ENCODE data around the gene DESI2.
"Not testable (repeated sequence)": the region's sequence is repeated elsewhere in the genome, so short reads cannot be mapped to it uniquely, and the experiment has no call there.

The DESI2 gene

DNA sequence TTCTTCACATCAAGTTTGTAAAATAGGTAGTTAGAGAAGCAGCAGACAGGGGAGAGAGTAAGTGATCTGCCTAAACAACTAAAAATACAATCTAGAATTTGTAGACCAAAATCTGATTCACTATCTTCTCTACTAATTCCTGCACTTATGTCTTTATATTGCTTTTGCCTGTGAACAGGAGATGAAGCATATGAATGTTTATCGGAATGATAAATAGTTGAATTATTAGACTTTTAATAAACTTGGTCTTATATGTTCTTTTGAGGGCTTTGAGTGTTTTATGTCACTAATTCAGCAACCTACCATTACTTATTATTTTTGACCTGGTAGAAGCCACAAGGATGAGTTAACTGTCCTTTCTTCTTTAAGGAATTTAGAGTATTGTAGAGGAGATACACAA, 2.3 kb downstream of the DESI2 start:
- Histone ChIP-seq H3K27ac (ENCODE audit: low read depth, low read length) (no peak overlapping the region), H3K4me3 (ENCODE audit: low read length) (peak overlapping the region; percentile 76), H3K27me3 (ENCODE audit: insufficient read depth, low read length) (no peaks in the 10 kb centered on the region), H3K9ac (ENCODE audit: low read depth, low read length) (no peak overlapping the region), H3K36me3 (ENCODE audit: insufficient read depth, low read length) (peaks cover 24% of the 10 kb centered on the region), H3K9me3 (ENCODE audit: insufficient read depth, low read depth, low read length) (no peaks in the 10 kb centered on the region), H3K4me1 (ENCODE audit: insufficient read depth, low read length) (peaks cover 42% of the 10 kb centered on the region)
- WGBS, result 100% methylated on average over 1 of the region's 1 CpG

DNA sequence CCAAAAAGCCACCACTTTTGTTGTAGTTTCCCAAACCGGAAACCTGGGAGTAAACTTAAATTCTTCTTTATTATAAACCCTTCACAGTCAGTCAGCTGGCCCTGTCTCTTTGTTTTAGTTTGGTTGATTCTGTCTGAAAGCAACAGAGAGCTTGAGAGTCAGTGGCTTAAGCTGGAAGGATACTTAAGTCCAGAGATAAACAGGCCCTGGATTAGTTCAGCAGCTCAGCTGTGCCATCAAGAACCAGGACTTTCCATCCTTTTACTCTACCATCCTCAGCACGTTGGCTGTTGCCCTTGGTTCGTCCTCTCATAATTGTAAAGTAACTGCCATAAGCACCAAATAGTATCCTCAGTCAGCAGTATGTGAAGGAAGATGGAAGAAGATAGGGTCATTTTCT, 4.5 kb downstream of the DESI2 start:
- Histone ChIP-seq H3K36me3 (ENCODE audit: insufficient read depth, low read length) (peaks cover 34% of the 10 kb centered on the region), H3K27ac (ENCODE audit: low read depth, low read length) (no peak overlapping the region), H3K9ac (ENCODE audit: low read depth, low read length) (no peak overlapping the region), H3K4me1 (ENCODE audit: insufficient read depth, low read length) (peaks cover 27% of the 10 kb centered on the region), H3K9me3 (ENCODE audit: insufficient read depth, low read depth, low read length) (no peaks in the 10 kb centered on the region; the same call in 1 of the 2 replicates), H3K4me3 (ENCODE audit: low read length) (no peak overlapping the region), H3K27me3 (ENCODE audit: insufficient read depth, low read length) (no peaks in the 10 kb centered on the region)
- WGBS, result 91% methylated on average over 3 of the region's 3 CpGs

DNA sequence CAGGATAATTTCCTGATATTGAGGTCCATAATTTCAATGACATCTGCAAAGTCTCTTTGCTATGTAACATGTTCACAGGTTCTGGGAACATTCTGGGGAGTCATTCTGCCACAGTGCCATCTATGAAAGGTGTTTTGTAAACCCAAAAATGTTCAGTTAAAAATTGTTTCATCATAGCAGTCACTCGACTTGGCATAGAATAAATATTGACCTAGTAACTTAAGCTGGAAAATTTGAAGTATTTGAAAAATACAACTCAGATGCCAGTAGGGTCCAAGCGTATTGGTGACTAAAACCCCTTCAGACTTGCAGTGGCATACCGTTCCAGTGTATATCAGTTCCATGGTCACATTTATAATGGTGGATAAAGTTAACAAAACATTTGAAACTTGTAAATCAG, 6.8 kb downstream of the DESI2 start:
- peaks cover 34% of the 10 kb centered on the region for H3K36me3 ChIP-seq (ENCODE audit: insufficient read depth, low read length)
- 100% methylated on average over 2 of the region's 3 CpGs for WGBS
- no peak overlapping the region for H3K9ac ChIP-seq (ENCODE audit: low read depth, low read length)
- no peaks in the 10 kb centered on the region for H3K27me3 ChIP-seq (ENCODE audit: insufficient read depth, low read length)
- no peaks in the 10 kb centered on the region; the same call in 1 of the 2 replicates for H3K9me3 ChIP-seq (ENCODE audit: insufficient read depth, low read depth, low read length)
- H3K27ac ChIP-seq (ENCODE audit: low read depth, low read length), result no peak overlapping the region
- H3K4me1 ChIP-seq (ENCODE audit: insufficient read depth, low read length), result peaks cover 30% of the 10 kb centered on the region
- H3K4me3 ChIP-seq (ENCODE audit: low read length), result no peak overlapping the region

DNA sequence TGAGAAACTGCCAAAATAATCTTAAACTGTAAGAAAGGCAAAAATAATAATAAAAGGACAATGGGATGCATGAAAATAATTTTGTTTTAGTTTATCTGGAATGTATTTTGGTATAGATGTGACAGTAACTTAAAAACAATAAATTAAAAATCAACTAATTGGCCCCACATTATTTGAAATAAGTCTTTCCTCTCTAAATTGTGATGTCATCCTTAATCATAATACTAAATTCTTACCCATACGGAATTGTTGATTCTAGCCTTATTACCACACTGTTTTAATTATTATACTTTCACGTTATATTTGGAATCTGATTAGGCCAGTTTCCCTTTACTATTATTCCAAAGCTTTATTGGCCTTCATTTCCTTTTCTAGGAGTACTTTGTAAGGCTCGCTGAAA, 7.7 kb downstream of the DESI2 start:
- peaks cover 34% of the 10 kb centered on the region for H3K36me3 ChIP-seq (ENCODE audit: insufficient read depth, low read length)
- 98% methylated on average over 2 of the region's 3 CpGs for WGBS
- H3K27ac ChIP-seq (ENCODE audit: low read depth, low read length), result no peak overlapping the region
- H3K4me3 ChIP-seq (ENCODE audit: low read length), result no peak overlapping the region
- H3K27me3 ChIP-seq (ENCODE audit: insufficient read depth, low read length), result no peaks in the 10 kb centered on the region
- no peaks in the 10 kb centered on the region; the same call in 1 of the 2 replicates for H3K9me3 ChIP-seq (ENCODE audit: insufficient read depth, low read depth, low read length)
- H3K4me1 ChIP-seq (ENCODE audit: insufficient read depth, low read length), result peaks cover 21% of the 10 kb centered on the region
- no peak overlapping the region for H3K9ac ChIP-seq (ENCODE audit: low read depth, low read length)

DNA sequence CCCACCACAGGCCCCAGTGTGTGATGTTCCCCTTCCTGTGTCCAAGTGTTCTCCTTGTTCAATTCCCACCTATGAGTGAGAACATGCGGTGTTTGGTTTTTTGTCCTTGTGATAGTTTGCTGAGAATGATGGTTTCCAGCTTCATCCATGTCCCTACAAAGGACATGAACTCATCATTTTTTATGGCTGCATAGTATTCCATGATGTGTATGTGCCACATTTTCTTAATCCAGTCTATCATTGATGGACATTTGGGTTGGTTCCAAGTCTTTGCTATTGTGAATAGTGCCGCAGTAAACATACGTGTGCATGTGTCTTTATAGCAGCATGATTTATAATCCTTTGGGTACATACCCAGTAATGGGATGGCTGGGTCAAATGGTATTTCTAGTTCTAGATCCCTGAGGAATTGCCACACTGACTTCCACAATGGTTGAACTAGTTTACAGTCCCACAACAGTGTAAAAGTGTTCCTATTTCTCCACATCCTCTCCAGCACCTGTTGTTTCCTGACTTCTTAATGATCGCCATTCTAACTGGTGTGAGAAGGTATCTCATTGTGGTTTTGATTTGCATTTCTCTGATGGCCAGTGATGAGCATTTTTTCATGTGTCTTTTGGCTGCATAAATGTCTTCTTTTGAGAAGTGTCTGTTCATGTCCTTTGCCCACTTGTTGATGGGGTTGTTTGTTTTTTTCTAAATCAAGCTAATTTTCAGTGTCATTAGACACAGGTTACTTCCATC, 8.8 kb downstream of the DESI2 start:
- 89% methylated on average over 1 of the region's 4 CpGs for WGBS

DNA sequence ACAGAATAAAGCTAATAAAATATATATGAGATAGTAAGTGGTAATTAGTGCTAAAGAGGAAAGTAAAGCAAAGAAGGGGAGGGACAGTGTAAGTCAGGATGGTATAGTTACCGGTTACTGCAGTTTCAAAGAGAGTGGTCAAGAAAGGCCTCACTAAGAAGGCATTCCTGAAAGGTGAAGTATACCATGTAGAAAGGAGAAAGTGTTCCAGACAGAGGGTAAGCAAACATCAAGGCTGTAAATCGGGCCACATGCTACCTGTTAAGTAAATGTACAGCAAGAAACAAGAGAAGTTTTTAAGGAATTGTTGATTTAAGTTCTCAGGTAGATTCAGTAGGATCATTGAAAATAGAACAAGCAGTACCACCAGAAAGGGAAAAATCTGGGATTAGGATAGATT, 9.7 kb downstream of the DESI2 start:
- WGBS, result 90% methylated on average over 2 of the region's 2 CpGs
- no peak overlapping the region for H3K27ac ChIP-seq (ENCODE audit: low read depth, low read length)
- H3K27me3 ChIP-seq (ENCODE audit: insufficient read depth, low read length), result no peaks in the 10 kb centered on the region
- H3K4me1 ChIP-seq (ENCODE audit: insufficient read depth, low read length), result peaks cover 11% of the 10 kb centered on the region
- peaks cover 26% of the 10 kb centered on the region; the same call in 1 of the 2 replicates for H3K36me3 ChIP-seq (ENCODE audit: insufficient read depth, low read length)
- H3K4me3 ChIP-seq (ENCODE audit: low read length), result no peak overlapping the region
- H3K9ac ChIP-seq (ENCODE audit: low read depth, low read length), result no peak overlapping the region
- H3K9me3 ChIP-seq (ENCODE audit: insufficient read depth, low read depth, low read length), result no peaks in the 10 kb centered on the region; the same call in 1 of the 2 replicates

More for the DNA sequence above, 8.8 kb downstream of the DESI2 start:
- H3K4me1 ChIP-seq (ENCODE audit: insufficient read depth, low read length), result peaks cover 11% of the 10 kb centered on the region
- not testable (repeated sequence) for H3K4me3 ChIP-seq (ENCODE audit: low read length); H3K9ac ChIP-seq (ENCODE audit: low read depth, low read length); H3K27ac ChIP-seq (ENCODE audit: low read depth, low read length); H3K9me3 ChIP-seq (ENCODE audit: insufficient read depth, low read depth, low read length); H3K27me3 ChIP-seq (ENCODE audit: insufficient read depth, low read length)
- peaks cover 34% of the 10 kb centered on the region for H3K36me3 ChIP-seq (ENCODE audit: insufficient read depth, low read length)

DNA sequence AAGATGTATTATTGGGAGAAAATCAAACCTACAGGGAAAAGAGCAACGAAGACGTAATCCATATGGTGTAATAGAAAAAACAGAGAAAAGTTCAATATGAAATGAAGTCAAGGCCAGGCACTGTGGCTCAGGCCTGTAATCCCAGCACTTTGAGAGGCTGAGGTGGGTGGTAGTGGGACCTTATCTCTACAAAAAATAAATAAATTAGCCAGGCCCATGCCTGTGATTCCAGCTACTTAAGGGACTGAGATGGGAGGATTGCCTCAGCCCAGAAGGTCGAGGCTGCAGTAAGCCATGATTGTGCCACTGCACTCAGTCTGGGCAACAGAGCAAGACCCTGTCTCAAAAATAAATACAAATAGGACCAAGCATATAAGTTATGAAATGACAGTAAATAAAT, 11.4 kb downstream of the DESI2 start:
- H3K27me3 ChIP-seq (ENCODE audit: insufficient read depth, low read length), result no peaks in the 10 kb centered on the region
- H3K36me3 ChIP-seq (ENCODE audit: insufficient read depth, low read length), result peaks cover 16% of the 10 kb centered on the region; the same call in 1 of the 2 replicates
- WGBS, result 94% methylated on average over 3 of the region's 3 CpGs
- H3K9ac ChIP-seq (ENCODE audit: low read depth, low read length), result no peak overlapping the region
- H3K4me1 ChIP-seq (ENCODE audit: insufficient read depth, low read length), result peaks cover 5% of the 10 kb centered on the region
- H3K4me3 ChIP-seq (ENCODE audit: low read length), result no peak overlapping the region
- H3K9me3 ChIP-seq (ENCODE audit: insufficient read depth, low read depth, low read length), result no peaks in the 10 kb centered on the region; the same call in 1 of the 2 replicates
- H3K27ac ChIP-seq (ENCODE audit: low read depth, low read length), result no peak overlapping the region

DNA sequence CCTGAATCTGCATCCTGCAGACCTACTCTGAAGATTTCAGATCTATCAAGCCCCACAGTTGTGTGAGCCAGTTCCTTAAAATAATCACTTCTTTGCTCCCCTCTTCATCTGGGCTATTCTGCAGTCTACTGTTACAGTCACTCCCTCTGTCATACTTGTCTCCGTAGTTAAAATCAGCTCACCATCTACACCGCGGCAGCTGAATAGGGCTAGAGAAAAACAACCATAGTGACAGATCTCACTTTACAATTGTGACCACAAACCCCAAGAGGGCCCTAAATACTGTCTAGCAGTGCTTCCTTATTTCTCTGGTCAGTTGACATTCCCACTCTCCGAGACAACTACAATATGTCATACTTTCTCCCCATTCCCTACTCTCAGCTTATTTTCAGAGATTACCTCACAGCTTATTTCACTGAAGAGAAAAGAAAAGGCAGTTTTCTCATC, 12.9 kb downstream of the DESI2 start:
- WGBS, result 92% methylated on average over 4 of the region's 4 CpGs
- no peaks in the 10 kb centered on the region for H3K27me3 ChIP-seq (ENCODE audit: insufficient read depth, low read length)
- no peaks in the 10 kb centered on the region for H3K9me3 ChIP-seq (ENCODE audit: insufficient read depth, low read depth, low read length)
- no peak overlapping the region for H3K4me3 ChIP-seq (ENCODE audit: low read length)
- peaks cover 5% of the 10 kb centered on the region for H3K4me1 ChIP-seq (ENCODE audit: insufficient read depth, low read length)
- no peak overlapping the region for H3K9ac ChIP-seq (ENCODE audit: low read depth, low read length)
- H3K36me3 ChIP-seq (ENCODE audit: insufficient read depth, low read length), result peaks cover 11% of the 10 kb centered on the region; the same call in 1 of the 2 replicates
- H3K27ac ChIP-seq (ENCODE audit: low read depth, low read length), result no peak overlapping the region

DNA sequence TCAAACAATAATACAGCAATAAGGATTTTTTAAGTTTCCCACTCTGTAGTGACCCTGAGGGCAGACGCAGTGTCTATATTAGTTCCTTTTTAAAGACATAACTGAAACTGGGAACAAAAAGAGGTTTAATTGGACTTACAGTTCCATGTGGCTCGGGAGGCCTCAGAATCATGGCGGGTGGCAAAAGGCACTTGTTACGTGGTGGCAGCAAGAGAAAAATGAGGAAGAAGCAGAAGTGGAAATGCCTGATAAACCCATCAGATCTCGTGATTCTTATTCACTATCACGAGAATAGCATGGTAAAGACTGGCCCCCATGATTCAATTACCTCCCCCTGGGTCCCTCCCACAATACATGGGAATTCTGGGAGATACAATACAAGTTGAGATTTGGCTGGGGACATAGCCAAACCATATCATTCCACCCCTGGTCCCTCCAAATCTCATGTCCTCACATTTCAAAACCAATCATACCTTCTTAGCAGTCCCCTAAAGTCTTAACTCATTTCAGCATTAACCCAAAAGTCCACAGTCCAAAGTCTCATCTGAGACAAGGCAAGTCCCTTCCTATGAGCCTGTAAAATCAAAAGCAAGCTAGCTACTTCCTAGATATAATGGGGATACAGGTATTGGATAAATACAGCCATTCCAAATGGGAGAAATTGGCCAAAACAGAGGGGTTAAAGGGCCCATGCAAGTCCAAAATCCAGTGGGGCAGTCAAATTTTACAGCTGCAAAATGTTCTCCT, 13.9 kb downstream of the DESI2 start:
- H3K27me3 ChIP-seq (ENCODE audit: insufficient read depth, low read length); H3K9me3 ChIP-seq (ENCODE audit: insufficient read depth, low read depth, low read length); H3K4me1 ChIP-seq (ENCODE audit: insufficient read depth, low read length); H3K36me3 ChIP-seq (ENCODE audit: insufficient read depth, low read length); H3K9ac ChIP-seq (ENCODE audit: low read depth, low read length); H3K4me3 ChIP-seq (ENCODE audit: low read length); H3K27ac ChIP-seq (ENCODE audit: low read depth, low read length): not testable (repeated sequence)
- 95% methylated on average over 6 of the region's 6 CpGs for WGBS

DNA sequence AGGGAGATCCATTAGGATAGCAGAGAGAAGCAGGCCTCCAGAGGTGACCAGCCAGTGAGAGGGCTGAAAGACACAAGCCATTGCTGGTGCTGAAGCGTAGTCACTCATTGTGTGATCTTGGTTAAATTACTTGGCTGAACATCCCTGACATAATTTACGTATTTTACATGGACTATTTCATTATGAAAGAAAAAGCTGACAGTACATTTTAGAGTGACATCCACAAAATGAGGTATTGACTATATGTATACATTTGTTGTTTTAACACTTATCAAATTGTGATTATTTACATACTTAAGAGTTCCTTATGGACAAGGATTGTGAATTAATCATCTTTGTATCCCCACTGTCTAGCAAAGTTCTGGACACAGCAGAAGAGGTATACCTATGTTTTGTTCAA, 14.9 kb downstream of the DESI2 start:
- Histone ChIP-seq H3K4me1 (ENCODE audit: insufficient read depth, low read length) (peaks cover under 1% of the 10 kb centered on the region; the same call in 1 of the 2 replicates), H3K9me3 (ENCODE audit: insufficient read depth, low read depth, low read length) (no peaks in the 10 kb centered on the region), H3K27ac (ENCODE audit: low read depth, low read length) (no peak overlapping the region), H3K4me3 (ENCODE audit: low read length) (no peak overlapping the region), H3K9ac (ENCODE audit: low read depth, low read length) (no peak overlapping the region), H3K27me3 (ENCODE audit: insufficient read depth, low read length) (no peaks in the 10 kb centered on the region), H3K36me3 (ENCODE audit: insufficient read depth, low read length) (peaks cover 11% of the 10 kb centered on the region; the same call in 1 of the 2 replicates)
- 100% methylated on average over 2 of the region's 2 CpGs for WGBS

DNA sequence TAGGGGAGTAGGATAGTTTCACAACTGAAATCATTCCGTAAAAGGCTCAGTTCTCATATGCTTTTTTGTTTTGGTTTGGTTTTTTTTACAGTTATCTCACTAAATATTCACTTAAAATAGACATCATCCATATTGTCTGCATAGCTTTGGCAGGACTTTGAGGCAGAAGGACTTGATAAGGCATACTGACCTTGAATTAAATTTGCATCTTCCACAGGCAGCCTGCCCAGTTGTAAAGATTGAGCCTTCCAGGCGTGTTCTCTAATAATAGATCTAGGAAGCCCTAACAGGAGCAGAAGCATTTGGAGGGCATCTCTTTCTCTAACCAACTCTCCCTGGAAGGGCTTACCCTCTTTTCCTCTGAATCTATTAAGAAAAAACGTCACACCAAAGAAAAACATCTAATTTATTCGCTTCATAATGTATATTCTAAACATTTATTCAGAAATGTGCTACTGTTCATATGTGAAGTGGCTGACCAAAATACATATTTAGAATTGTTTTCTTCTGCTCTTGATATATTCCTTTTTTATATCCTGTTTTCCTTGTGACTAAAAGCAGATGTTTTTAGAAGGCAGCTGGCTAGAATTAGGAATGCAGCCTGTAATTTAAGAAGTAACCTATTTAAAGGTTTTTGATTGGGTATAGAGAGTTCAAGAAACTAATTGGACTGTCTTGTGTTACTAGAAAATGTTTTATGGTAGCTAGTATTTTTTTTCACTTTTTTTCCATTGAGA, 20.2 kb downstream of the DESI2 start:
- Histone ChIP-seq H3K4me1 (ENCODE audit: insufficient read depth, low read length) (no peaks in the 10 kb centered on the region), H3K9ac (ENCODE audit: low read depth, low read length) (no peak overlapping the region), H3K27me3 (ENCODE audit: insufficient read depth, low read length) (no peaks in the 10 kb centered on the region), H3K36me3 (ENCODE audit: insufficient read depth, low read length) (peaks cover 11% of the 10 kb centered on the region; the same call in 1 of the 2 replicates), H3K27ac (ENCODE audit: low read depth, low read length) (no peak overlapping the region), H3K9me3 (ENCODE audit: insufficient read depth, low read depth, low read length) (no peaks in the 10 kb centered on the region), H3K4me3 (ENCODE audit: low read length) (no peak overlapping the region)
- WGBS, result 58% methylated on average over 3 of the region's 4 CpGs
